Measurements from ENCODE around the gene PIK3CA.

PIK3CA gene

DNA sequence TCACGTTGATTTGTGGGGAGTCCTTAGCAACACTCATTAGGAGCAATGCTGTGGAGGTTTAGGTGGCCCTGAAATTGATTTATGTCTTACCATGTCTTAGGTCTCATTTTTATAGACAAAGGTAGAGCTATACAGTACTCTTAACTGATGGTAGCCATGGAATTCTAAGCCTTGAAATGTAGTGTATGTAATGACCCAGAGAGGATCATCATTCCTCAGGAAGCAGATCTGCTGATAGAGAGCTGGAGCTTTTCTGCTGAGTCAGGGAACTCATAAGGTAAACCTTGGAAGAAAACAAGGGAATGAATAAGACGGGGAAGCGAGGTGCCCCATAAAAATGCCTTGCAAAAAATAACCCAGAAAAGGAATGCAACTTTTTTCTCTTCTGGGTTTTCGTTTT is 140.7 kb downstream of the PIK3CA start:
- TF ChIP-seq EGR1 (IDR thresholded peaks at IDR 0.05): no peak
- no peak for TF ChIP-seq CEBPB (IDR thresholded peaks at IDR 0.05)
- no peak for TF ChIP-seq ZBTB7A (IDR thresholded peaks at IDR 0.05; ENCODE audit: low read depth)
- TF ChIP-seq, protein P1, sequence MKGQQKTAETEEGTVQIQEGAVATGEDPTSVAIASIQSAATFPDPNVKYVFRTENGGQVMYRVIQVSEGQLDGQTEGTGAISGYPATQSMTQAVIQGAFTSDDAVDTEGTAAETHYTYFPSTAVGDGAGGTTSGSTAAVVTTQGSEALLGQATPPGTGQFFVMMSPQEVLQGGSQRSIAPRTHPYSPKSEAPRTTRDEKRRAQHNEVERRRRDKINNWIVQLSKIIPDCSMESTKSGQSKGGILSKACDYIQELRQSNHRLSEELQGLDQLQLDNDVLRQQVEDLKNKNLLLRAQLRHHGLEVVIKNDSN (IDR thresholded peaks at IDR 0.05): no peak
- no peak for TF ChIP-seq EP300 (IDR thresholded peaks at IDR 0.05; ENCODE audit: borderline replicate concordance)
- no peak for TF ChIP-seq MAX (IDR thresholded peaks at IDR 0.05)

- no peak for TF ChIP-seq YY1 (IDR thresholded peaks at IDR 0.05; ENCODE audit: low read depth)
- TF ChIP-seq TCF12 (IDR thresholded peaks at IDR 0.05; ENCODE audit: low read depth): no peak
- no peak for TF ChIP-seq EP300 (IDR thresholded peaks at IDR 0.05; ENCODE audit: borderline replicate concordance)
- TF ChIP-seq TEAD4 (IDR thresholded peaks at IDR 0.05): no peak
- TF ChIP-seq MAX (IDR thresholded peaks at IDR 0.05): no peak
- no peak for TF ChIP-seq NFIC (IDR thresholded peaks at IDR 0.05)
- TF ChIP-seq, protein P1 (IDR thresholded peaks at IDR 0.05): no peak
- TF ChIP-seq ZBTB7A (IDR thresholded peaks at IDR 0.05; ENCODE audit: low read depth): no peak
- TF ChIP-seq CEBPB (IDR thresholded peaks at IDR 0.05): no peak
- TF ChIP-seq FOXM1 (IDR thresholded peaks at IDR 0.05; ENCODE audit: borderline replicate concordance, low read depth): no peak
- TF ChIP-seq RAD21 (IDR thresholded peaks at IDR 0.05; ENCODE audit: low read depth): no peak
- TF ChIP-seq TAF1 (IDR thresholded peaks at IDR 0.05; ENCODE audit: low read depth): no peak
- no peak for TF ChIP-seq EGR1 (IDR thresholded peaks at IDR 0.05)
- TF ChIP-seq CREB1 (IDR thresholded peaks at IDR 0.05; ENCODE audit: low read depth): no peak
- no peak for TF ChIP-seq REST (IDR thresholded peaks at IDR 0.05; ENCODE audit: low read depth)
Observed at GRCh38 chr3:179289295-179289694, 141.1 kb downstream of the PIK3CA start.
